GM12878 (cell line): ENCODE measurements around the gene ALDH1L1. TPM values are rescaled to one million over a fixed set of nuclear protein-coding genes. Genes with fewer than 3 reads are reported as not detected.

Experiments used
- ATAC-seq: fragments of 200-7000 bp; cut with Tn5 transposase; 3 replicates; pipeline ENCODE4 v1.9.1; 2020; ENCODE audit warnings: mild to moderate bottlenecking, moderate library complexity
- BruUV-seq: library from RNA; stranded (reverse); fragments of 400-500 nt; replicated peaks from 2 replicates; lab custom pipeline; 2021; lab: Mats Ljungman, UMichigan
- CTCF ChIA-PET: fragments of 300-600 bp; sonication (Branson Sonifier 250); formaldehyde crosslinking; extraction: SDS; loops from one replicate; lab custom pipeline; 2021; ENCODE audit warnings: inconsistent platforms; lab: Yijun Ruan, JAX
- POLR2A ChIA-PET: fragments of 350-600 bp; formaldehyde crosslinking; extraction: SDS; loops from one replicate; lab custom pipeline; 2021; ENCODE audit warnings: inconsistent platforms; lab: Charles Lee
- RAD21 ChIA-PET: fragments of 300-600 bp; sonication (Branson Sonifier 250); formaldehyde crosslinking; loops from one replicate; lab custom pipeline; 2023; ENCODE audit warnings: antibody characterized with exemption; ENCODE audit not compliant: unreplicated experiment; lab: Charles Lee
- SMC1A ChIA-PET: fragments of 300-600 bp; sonication (Branson Sonifier 250); formaldehyde crosslinking; loops from one replicate; lab custom pipeline; 2023; ENCODE audit not compliant: unreplicated experiment, uncharacterized antibody; lab: Charles Lee
- DNase-seq: peaks from one replicate; pipeline ENCODE4 v3.0.0-alpha.2; 2011; ENCODE audit warnings: low read depth, low spot score
- FAIRE-seq: peaks from 3 replicates; lab custom pipeline; 2011; peaks lifted over from hg19 to GRCh38; lab: Jason Lieb, UNC
- H2AFZ ChIP-seq: 2 replicates; pipeline ENCODE4 v1.6.0; 2011; ENCODE audit warnings: low read depth, low read length, control low read depth; ENCODE audit not compliant: control insufficient read depth
- H3K27ac ChIP-seq: 2 replicates; pipeline ENCODE4 v1.5.1; 2011; ENCODE audit warnings: control low read depth; ENCODE audit not compliant: control insufficient read depth, insufficient read depth
- H3K27me3 ChIP-seq, 2 experiments: replicated peaks in 1 of 2; 2 replicates each; pipeline versions ENCODE4 v1.6.0 to v1.6.1; 2011; ENCODE audit warnings: low read length in 1 of 2; ENCODE audit not compliant: control insufficient read depth in 2 of 2, insufficient read depth in 2 of 2
- H3K36me3 ChIP-seq, 2 experiments: 2 replicates each; pipeline ENCODE4 v1.5.1; 2011; ENCODE audit warnings: low read length in 1 of 2; ENCODE audit not compliant: control insufficient read depth in 2 of 2, insufficient read depth in 2 of 2
- H3K4me1 ChIP-seq: 2 replicates; pipeline ENCODE4 v1.6.1; 2011; ENCODE audit warnings: mild to moderate bottlenecking, low read length, moderate library complexity, mixed read lengths; ENCODE audit not compliant: control insufficient read depth, insufficient read depth
- H3K4me2 ChIP-seq: 2 replicates; pipeline ENCODE4 v1.6.0; 2011; ENCODE audit warnings: control low read depth; ENCODE audit not compliant: control insufficient read depth, insufficient read depth
- H3K4me3 ChIP-seq: fragments of 200-600 bp; sonication (generic); 2 replicates; pipeline ENCODE4 v1.5.1; 2016
- H3K79me2 ChIP-seq: 2 replicates; pipeline ENCODE4 v1.6.0; 2011; ENCODE audit warnings: low read length; ENCODE audit not compliant: control insufficient read depth, insufficient read depth
- H3K9ac ChIP-seq: 2 replicates; pipeline ENCODE4 v1.8.0; 2011; ENCODE audit warnings: low read length, control low read depth, mixed read lengths; ENCODE audit not compliant: control insufficient read depth, insufficient read depth
- H3K9me3 ChIP-seq: replicated peaks from 3 replicates; pipeline ENCODE4 v1.5.1; 2011; ENCODE audit warnings: mild to moderate bottlenecking, low read length; ENCODE audit not compliant: control insufficient read depth, insufficient read depth
- H4K20me1 ChIP-seq: 2 replicates; pipeline ENCODE4 v1.6.0; 2011; ENCODE audit not compliant: control insufficient read depth, insufficient read depth
- MXI1 ChIP-seq: fragments of 150-350 bp; IDR thresholded peaks from 2 replicates; pipeline ENCODE4 v1.6.1; 2011; ENCODE audit warnings: low read depth, mild to moderate bottlenecking, inconsistent platforms, low read length, improper control_type of control experiment
- WGBS: methylation state at CpG from one replicate; pipeline ENCODE4 v1.1.6; 2016; ENCODE audit warnings: low lambda C conversion rate; ENCODE audit not compliant: insufficient replicate concordance, insufficient coverage; ENCODE audit errors: missing lambda C conversion rate; 5-methylcytosine and 5-hydroxymethylcytosine counted together
- in situ Hi-C: fragments of 300-500 bp; cut with MboI; formaldehyde crosslinking; loops from 9 replicates; pipeline ENCODE4 v1.14.3; 2018; ENCODE audit warnings: mixed read lengths
- intact Hi-C: fragments of 100-400 bp; cut with micrococcal nuclease; formaldehyde crosslinking; loops from one replicate; pipeline ENCODE4 v1.14.2; 2022; ENCODE audit not compliant: unreplicated experiment
- polyA plus RNA-seq, 11 experiments: library from polyadenylated mRNA; depleted of rRNA in 4 of 11; unstranded in 6 of 11; stranded (reverse) in 5 of 11; fragments of >200 nt; fragmentation: Nextera tagmentation in 4 of 11; fragmentation: Illumina TruSeq in 1 of 11; extraction: Ambion mirVana in 4 of 11; extraction: Trizol in 1 of 11; gene quantifications; 1 replicate in 1 of 11; 2 replicates in 10 of 11; pipeline versions ENCODE4 v1.2.1 to v1.2.3, GENCODE V29; 2011 to 2016; ENCODE audit warnings: inconsistent platforms in 2 of 11, missing spikeins in 2 of 11, low read depth in 1 of 11
- total RNA-seq, 4 experiments: library from RNA; depleted of rRNA in 3 of 4; stranded (reverse); fragments of >200 nt in 3 of 4; fragmentation: Illumina TruSeq in 1 of 4; extraction: Trizol in 1 of 4; gene quantifications; 2 replicates each; pipeline versions ENCODE4 v1.2.1 to v1.2.3, GENCODE V29; 2013 to 2021
- TF ChIP-seq, protein P1 (sequence below): fragments of 450-650 bp; IDR thresholded peaks from 2 replicates; pipeline ENCODE4 v1.6.1; 2016; ENCODE audit warnings: mild to moderate bottlenecking, moderate library complexity, borderline replicate concordance
- TF ChIP-seq, protein P2 (sequence below): fragments of 450-650 bp; formaldehyde crosslinking; IDR thresholded peaks from 2 replicates; pipeline ENCODE4 v1.4.0; 2020; ENCODE audit warnings: mild to moderate bottlenecking, moderate library complexity
- TF ChIP-seq, protein P3 (sequence below): IDR thresholded peaks from 2 replicates; pipeline ENCODE4 v1.6.1; 2011; ENCODE audit warnings: mild to moderate bottlenecking, low read depth, low read length, moderate library complexity; ENCODE audit not compliant: insufficient replicate concordance
- TF ChIP-seq, protein P4 (sequence below): IDR thresholded peaks from 2 replicates; pipeline ENCODE4 v1.6.1; 2011; ENCODE audit warnings: borderline replicate concordance, low read depth, mild to moderate bottlenecking, moderate library complexity, mixed read lengths, low read length; ENCODE audit not compliant: insufficient read depth; ENCODE audit errors: extremely low read length

Gene ALDH1L1
- total and polyA plus RNA-seq, 10 of the 15 experiments (the other 5 are each of a cell fraction or from before 2014, with no cell fraction given): 0.04 to 18.2 (median 0.45) TPM

DNA sequence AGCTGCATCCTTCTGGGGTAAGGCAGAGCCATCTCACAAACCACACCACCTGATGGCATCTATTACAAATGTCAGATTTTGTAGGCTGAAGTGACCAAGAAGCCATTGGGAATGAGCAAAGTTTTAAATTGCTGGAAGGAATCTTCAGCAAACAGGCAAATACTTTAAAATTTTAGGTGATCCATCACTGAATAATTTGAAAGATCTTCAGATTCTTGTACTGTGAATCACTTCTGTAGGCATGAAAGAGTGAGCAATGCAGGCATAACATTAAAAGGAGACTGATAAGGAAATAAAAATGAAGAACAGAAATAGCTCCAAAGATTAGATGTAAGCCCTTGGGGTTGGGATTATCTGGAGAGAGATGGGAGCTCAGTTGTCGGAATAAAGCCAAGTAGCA, 36.0 kb upstream of the ALDH1L1 start (continued):
- TF ChIP-seq, protein P1, sequence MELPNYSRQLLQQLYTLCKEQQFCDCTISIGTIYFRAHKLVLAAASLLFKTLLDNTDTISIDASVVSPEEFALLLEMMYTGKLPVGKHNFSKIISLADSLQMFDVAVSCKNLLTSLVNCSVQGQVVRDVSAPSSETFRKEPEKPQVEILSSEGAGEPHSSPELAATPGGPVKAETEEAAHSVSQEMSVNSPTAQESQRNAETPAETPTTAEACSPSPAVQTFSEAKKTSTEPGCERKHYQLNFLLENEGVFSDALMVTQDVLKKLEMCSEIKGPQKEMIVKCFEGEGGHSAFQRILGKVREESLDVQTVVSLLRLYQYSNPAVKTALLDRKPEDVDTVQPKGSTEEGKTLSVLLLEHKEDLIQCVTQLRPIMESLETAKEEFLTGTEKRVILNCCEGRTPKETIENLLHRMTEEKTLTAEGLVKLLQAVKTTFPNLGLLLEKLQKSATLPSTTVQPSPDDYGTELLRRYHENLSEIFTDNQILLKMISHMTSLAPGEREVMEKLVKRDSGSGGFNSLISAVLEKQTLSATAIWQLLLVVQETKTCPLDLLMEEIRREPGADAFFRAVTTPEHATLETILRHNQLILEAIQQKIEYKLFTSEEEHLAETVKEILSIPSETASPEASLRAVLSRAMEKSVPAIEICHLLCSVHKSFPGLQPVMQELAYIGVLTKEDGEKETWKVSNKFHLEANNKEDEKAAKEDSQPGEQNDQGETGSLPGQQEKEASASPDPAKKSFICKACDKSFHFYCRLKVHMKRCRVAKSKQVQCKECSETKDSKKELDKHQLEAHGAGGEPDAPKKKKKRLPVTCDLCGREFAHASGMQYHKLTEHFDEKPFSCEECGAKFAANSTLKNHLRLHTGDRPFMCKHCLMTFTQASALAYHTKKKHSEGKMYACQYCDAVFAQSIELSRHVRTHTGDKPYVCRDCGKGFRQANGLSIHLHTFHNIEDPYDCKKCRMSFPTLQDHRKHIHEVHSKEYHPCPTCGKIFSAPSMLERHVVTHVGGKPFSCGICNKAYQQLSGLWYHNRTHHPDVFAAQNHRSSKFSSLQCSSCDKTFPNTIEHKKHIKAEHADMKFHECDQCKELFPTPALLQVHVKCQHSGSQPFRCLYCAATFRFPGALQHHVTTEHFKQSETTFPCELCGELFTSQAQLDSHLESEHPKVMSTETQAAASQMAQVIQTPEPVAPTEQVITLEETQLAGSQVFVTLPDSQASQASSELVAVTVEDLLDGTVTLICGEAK: no peak

DNA sequence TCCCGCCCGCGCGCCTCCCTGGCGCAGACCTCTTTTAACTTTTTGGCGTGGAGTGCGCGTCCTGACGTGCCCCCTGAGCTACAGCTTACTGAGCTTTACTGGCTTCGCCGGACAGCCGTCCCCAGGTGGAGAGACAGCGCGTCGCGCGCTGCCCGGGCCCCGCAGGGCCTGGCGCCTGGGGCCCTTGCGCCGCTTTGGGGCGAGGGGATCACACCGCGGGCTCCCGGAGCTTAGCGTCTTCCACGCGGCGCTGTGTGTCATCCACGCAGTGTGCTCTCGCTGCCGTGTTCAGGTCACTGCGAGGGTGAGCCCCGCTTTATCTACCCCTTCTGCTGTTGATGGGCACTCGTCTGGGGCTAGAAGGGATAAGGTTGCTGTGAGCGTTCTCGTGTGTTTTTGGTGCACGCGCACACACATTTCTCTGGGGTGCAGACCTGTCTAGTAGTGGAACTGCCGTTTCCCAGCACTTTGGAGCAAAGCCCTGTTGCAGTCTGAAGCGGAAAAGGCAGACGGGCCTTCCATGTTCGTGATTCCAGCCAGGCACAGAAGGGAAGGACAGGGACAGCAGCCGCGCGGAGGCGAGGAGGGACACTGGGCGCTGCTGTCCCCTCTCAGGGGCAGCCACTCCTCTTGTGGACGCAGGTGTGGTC, 33.1 kb upstream of the ALDH1L1 start:
- Histone ChIP-seq H4K20me1 (no peaks in the 10 kb centered on the region), H3K4me3 (no peak overlapping the region), H3K9ac (no peak overlapping the region), H3K27me3 (peaks cover 9 to 16% of the 10 kb centered on the region in 2 experiments), H3K79me2 (no peaks in the 10 kb centered on the region), H3K4me2 (no peak overlapping the region; the same call in 1 of the 2 replicates), H2AFZ (no peak overlapping the region), H3K27ac (no peak overlapping the region), H3K9me3 (no peaks in the 10 kb centered on the region), H3K36me3 (no peaks in the 10 kb centered on the region), H3K4me1 (no peaks in the 10 kb centered on the region)
- CTCF ChIA-PET: interaction anchor here (0.7 kb wide), 1 partner anchor 12 kb away, joined by 3 read pairs; no protein-coding TSS in a partner anchor
- POLR2A ChIA-PET: no interaction called here
- intact Hi-C loops: no loop called here
- RAD21 ChIA-PET: no interaction called here
- no peak for ATAC-seq
- SMC1A ChIA-PET: no interaction called here
- DNase-seq: no peak
- in situ Hi-C loops: no loop called here
- BruUV-seq: no TSS peak
- TF ChIP-seq, protein P2, sequence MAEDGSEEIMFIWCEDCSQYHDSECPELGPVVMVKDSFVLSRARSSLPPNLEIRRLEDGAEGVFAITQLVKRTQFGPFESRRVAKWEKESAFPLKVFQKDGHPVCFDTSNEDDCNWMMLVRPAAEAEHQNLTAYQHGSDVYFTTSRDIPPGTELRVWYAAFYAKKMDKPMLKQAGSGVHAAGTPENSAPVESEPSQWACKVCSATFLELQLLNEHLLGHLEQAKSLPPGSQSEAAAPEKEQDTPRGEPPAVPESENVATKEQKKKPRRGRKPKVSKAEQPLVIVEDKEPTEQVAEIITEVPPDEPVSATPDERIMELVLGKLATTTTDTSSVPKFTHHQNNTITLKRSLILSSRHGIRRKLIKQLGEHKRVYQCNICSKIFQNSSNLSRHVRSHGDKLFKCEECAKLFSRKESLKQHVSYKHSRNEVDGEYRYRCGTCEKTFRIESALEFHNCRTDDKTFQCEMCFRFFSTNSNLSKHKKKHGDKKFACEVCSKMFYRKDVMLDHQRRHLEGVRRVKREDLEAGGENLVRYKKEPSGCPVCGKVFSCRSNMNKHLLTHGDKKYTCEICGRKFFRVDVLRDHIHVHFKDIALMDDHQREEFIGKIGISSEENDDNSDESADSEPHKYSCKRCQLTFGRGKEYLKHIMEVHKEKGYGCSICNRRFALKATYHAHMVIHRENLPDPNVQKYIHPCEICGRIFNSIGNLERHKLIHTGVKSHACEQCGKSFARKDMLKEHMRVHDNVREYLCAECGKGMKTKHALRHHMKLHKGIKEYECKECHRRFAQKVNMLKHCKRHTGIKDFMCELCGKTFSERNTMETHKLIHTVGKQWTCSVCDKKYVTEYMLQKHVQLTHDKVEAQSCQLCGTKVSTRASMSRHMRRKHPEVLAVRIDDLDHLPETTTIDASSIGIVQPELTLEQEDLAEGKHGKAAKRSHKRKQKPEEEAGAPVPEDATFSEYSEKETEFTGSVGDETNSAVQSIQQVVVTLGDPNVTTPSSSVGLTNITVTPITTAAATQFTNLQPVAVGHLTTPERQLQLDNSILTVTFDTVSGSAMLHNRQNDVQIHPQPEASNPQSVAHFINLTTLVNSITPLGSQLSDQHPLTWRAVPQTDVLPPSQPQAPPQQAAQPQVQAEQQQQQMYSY (CRISPR knock-in tag): no peak
- TF ChIP-seq, protein P3, sequence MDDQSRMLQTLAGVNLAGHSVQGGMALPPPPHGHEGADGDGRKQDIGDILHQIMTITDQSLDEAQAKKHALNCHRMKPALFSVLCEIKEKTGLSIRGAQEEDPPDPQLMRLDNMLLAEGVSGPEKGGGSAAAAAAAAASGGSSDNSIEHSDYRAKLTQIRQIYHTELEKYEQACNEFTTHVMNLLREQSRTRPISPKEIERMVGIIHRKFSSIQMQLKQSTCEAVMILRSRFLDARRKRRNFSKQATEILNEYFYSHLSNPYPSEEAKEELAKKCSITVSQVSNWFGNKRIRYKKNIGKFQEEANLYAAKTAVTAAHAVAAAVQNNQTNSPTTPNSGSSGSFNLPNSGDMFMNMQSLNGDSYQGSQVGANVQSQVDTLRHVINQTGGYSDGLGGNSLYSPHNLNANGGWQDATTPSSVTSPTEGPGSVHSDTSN: no peak
- TF ChIP-seq, protein P4, sequence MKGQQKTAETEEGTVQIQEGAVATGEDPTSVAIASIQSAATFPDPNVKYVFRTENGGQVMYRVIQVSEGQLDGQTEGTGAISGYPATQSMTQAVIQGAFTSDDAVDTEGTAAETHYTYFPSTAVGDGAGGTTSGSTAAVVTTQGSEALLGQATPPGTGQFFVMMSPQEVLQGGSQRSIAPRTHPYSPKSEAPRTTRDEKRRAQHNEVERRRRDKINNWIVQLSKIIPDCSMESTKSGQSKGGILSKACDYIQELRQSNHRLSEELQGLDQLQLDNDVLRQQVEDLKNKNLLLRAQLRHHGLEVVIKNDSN: no peak
- no peak for TF ChIP-seq MXI1
- 56% methylated on average over 47 of the region's 50 CpGs for WGBS
- FAIRE-seq: no peak
